HG03175 (cell line): ENCODE results near the gene CGGBP1.
"Not testable (repeated sequence)": the region's sequence is repeated elsewhere in the genome, so short reads cannot be mapped to it uniquely, and the experiment has no call there.

Source experiments
- ATAC-seq: cut with Tn5 transposase; IDR thresholded peaks from one replicate; pipeline ENCODE4 v1.9.1; 2021; ENCODE audit warnings: mild to moderate bottlenecking, moderate library complexity; ENCODE audit not compliant: unreplicated experiment

CGGBP1 gene

DNA sequence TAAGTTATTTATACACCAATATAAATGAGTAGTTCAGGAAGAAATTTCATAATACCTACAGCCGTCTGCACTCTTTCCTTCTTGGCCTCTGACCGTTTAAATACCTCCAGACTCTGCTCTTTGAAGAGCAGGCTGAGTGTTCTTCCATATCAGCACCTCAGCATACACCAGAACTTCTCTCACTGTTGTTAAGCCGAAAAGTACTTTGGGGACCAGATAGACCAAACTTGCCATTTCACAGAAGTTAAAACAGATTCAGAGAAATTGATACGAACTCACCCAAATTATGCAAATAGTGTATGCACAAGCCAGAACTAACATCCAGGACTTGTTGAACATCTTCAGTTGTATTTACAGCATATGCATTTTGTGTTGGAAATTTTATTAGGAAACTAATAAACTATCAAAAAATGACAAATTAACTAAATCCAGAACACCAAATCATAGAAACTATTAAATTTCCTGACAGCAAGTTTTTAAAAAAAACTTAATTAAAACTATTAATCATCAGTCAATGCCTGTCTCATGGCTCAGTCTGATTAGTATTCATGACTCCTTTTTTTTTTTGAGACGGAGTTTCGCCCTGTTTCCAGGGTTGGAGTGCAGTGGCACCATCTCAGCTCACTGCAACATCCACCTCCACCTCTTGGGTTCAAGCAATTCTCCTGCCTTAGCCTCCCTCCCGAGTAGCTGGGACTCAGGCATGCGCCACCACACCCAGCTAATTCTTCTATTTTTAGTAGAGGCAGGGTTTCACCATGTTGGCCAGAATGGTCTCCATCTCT lies 24.1 kb downstream of the CGGBP1 start:
- no peak for ATAC-seq

DNA sequence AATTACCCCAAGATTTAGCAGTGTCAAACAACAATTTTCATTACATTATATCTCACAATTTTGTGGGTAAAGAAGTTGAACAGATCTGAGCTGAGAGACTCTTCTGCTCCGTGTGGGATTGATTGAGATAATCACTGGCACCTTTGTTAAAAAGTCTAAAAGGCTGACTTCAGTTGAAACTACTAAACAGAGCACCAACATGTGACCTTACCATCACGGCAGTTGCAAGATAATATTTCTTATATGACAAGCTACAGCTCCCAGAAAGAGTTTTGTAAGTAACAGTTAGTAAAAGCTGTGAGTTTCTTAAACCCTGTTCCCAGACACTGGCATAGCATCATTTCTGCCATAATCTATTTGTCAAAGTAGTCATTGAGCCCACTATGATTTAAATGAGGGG lies 25.0 kb downstream of the CGGBP1 start:
- ATAC-seq: no peak

DNA sequence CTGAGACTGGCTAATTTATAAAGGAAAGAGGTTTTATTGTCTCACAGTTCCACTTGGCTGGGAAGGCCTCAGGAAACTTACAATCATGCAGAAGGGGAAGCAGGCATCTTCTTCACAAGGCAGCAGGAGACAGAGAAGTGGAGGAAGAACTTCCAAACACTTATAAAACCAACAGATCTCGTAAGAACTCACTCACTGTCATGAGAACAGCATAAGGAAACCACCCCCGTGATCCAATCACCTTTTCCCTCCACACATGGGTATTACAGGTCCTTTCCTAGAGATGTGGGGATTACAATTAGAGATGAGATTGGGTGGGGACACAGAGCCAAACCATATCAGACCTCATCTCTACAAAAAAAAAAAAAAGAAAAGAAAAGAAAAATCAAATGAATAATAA lies 25.7 kb downstream of the CGGBP1 start:
- no peak for ATAC-seq

DNA sequence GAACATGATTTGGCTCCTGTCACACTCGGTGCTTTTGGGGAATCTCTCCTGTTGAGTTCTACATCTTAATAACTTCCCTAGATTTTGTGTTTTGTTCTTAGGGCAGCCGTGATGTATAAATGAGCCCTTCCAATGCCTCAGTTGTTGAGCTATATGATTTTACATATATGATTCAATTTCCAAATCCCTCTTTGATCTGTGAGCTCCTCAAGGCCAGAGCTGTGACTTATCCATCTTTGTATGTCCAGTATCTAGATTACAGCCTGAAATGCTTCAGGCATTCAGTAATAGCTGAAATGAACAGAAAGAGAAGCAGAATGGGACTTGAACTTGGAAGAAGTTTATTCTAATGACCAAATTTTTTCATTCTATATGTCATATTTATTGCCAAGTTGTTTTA lies 26.6 kb downstream of the CGGBP1 start:
- ATAC-seq: no peak

DNA sequence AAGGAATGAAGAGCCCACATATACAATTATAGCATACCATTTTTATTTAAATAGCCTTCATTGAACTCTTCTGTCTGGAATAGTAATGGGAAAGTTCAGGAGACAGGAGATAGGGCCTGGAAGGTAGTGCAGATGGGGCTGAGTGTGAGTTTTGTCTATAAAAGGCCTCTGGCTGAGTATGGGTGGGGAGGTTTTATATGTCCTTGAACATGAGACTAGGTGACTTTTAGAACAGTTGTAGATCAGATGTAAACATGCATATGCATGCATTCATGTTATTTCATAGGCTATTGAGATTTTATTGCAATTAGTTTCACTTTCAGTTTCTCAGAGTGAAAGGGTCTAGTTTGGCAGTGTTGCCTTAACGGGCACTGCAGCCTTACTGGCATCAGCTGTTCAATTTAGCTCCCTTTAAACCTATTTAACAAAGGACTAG lies 27.1 kb downstream of the CGGBP1 start:
- ATAC-seq: peak; percentile 87

DNA sequence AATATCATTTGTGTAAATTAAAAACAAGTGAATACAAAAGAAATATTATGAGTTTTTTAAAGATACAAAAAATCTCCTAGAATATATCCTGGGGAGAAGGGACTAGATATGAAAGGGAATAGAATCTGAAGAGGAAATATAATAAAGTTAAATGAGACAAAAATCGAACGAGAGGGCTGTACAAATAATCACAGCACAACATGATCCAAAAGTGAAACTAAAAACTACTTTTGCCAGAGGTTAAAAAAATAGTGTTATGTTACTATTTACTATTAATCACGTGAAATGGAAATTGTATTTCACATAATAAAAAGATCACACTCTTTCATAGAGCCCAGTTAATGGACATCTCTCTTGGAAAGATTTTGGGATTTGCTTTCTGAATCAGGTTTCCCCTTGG lies 28.6 kb downstream of the CGGBP1 start:
- ATAC-seq: no peak

DNA sequence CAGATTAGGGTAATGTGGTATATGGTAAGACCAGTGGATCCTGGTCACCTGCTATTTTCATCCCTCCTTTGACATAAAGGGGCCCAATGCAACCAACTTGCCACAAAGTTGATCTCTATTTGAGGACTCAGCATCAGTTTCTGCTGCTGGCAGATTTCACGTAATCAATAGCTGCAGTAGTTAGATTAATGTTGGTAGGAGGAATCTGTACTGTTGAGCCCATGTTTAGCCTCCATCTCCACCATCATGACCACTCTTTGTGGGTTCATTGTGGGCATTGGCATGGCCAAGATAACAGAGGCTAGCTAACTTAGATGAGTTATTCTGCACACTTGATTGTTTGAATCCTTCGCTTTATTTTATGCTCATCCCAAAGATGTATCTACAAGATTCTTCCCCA lies 29.9 kb downstream of the CGGBP1 start:
- ATAC-seq: no peak

DNA sequence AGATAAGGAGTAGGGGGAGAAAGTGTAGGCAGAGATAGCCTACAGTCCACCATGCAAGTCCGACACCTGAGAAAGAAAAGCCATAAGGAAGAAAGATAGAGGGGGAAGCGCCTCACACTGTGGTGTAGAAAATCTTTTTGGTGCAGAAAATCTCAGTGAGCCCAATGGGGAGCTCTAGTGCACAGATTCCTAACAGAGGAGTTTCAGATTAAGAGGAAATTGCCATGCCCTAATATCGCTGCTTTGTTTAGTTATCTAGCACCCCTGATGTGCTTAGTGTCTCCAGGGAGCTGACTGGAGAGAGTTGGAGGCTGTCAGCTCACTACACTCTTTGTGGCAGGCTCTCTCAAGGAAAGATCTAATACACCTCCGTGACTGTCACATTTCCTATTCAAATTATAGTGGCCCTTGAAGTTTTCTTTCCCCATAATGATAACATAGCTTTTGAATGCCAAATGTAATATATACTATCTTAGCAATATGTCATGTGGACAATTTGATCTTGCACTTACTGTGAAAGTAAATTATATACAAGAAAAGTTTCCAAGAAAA lies 33.7 kb downstream of the CGGBP1 start:
- no peak for ATAC-seq

DNA sequence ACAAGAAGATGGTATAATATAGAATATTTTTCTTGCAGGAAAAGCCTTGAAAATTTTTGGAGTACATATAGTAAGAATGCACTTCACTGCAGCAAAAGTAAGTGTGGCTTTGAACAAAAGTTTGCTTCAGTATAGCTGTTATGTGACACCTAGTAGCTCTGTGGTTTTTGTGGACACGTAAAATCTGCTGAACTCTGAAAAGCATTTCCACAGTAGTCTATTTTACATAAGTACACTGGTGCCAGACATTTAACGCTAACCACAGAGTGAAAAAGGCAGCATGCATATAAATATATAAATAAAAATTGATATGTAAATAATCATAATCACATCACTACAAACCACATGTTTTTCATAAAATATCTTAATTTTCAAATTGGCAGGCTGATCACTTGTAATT lies 39.8 kb downstream of the CGGBP1 start:
- ATAC-seq: peak; percentile 97

DNA sequence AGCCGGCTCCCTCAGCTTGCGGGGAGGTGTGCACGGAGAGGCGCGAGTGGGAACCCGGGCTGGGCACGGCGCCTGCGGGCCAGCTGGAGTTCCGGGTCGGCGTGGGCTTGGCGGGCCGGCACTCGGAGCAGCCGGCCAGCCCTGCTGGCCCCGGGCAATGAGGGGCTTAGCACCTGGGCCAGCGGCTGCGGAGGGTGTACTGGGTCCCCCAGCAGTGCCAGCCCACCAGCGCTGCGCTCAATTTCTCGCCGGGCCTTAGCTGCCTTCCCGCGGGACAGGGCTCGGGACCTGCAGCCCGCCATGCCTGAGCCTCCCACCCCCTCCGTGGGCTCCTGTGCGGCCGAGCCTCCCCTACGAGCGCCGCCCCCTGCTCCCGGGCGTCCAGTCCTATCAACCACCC lies 43.1 kb downstream of the CGGBP1 start:
- not testable (repeated sequence) for ATAC-seq

DNA sequence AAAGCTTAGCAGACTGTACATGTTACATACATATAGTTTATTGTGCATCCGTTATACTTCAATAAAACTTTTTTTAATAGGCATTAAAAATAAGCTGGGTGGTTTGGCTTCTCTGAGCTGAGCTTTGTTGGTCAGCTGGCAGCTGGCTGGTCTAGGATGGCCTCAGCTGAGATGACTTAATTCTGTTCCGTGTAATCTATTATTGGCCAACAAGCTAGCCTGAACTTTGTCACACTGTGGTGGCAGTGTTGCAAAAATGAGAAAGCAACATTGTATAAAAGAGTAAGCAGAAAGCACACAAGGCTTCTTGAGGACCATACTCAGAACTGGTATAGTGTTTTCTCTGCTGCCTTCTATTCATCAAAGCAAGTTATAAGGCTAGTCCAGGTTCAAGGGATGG lies 45.2 kb downstream of the CGGBP1 start:
- ATAC-seq: no peak

DNA sequence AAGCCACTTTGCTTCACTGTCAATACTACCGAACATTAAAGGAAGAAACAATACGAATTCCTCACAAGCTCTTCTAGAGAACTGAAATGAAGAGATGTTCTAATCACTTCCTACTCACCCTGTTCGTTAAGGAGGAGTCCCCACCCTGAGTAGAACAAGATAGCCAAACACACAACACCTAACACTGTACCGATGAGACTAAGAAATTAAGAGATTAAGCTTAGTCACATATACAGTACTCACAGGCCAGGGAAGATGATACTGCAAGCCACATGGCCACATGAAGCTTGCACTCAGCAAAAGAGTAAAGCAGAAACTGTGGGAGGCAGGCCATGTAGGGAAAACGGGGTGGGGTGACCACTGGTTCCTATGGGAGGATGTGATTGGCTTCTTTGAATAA lies 48.0 kb downstream of the CGGBP1 start:
- no peak for ATAC-seq

DNA sequence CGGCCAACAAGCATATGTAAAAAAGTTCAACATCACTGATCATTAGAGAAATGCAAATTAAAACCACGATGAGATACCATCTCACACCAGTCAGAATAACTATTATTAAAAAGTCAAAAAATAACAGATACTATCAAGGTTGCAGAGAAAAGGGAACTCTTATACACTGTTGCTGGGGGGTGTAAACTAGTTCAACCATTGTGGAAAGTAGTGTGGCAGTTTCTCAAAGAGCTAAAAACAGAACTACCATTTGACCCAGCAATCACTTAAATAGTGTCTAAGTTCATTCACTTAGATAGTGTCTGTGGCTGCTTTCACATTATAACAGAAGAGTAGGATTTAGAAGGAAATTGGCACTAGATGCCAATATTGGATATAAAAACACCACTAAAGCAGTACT lies 49.7 kb downstream of the CGGBP1 start:
- no peak for ATAC-seq

DNA sequence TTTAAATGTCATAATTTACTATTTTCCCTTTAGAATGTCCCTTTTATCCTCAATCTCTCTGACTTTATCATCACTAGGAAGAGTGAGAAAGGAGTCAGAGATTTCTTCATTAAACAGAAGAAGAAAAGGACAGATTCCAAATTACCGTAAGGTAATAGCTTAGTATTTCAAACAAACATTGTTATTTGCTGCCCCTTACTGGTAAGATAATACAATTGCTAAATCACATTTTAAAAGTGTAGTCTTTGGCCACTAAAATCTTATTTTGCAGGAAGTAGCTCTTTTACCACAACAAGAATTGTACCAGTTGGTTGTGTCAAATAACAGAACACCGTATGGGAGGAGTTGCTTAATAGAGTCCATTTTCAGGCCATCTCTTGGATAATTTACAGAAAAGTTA lies 53.7 kb downstream of the CGGBP1 start:
- peak; percentile 56 for ATAC-seq

DNA sequence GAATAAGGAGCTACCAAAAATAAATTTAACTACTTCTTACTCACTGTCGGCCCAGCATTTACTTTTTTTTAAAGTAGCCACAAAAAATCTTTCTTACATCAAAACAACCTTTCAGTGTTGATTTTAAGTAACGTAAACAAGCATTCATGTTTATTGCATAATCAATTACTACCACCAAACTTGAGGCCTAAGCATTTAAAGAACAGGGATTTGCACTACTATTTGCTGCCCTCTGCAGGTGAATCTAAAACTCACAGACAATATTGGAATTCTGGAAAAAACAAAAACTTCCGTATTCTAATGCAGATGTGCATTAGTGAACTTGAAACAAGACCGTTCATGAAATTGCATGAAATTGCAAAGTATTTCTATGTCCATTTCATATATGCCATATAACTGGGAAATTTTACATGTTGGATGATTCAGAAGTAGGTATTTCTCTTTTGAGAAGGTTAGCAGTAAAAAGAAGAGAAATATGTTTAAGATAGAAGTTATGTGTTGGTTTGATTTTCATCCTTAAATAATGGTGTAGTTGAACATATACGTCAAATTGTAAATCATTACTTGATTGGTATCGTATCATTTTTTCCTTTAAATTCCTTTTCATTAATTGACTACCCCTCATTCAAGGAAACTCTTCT lies 55.6 kb downstream of the CGGBP1 start:
- ATAC-seq: peak; percentile 42

DNA sequence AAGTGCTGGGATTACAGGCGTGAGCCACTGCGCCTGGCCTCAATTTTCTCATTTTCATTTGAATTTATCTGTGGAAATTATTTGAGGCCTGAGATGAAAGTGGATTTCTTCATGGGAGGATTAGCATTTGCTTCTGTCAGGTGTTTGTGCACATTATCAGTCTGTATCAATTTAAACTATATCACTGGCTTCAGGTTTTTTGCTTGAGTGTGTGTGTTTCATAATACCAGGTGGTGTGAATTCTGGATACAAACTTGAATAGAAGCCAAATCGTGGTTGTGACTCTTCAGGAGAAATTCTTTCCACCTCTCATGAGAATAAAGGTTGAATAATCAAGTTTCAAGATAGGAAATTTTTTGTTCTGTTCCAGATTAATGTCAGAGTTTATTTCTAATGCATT lies 56.4 kb downstream of the CGGBP1 start:
- no peak for ATAC-seq
